Right renal pelvis (tissue), 4 donors: ENCODE measurements around the gene RERGL. TPM values are rescaled to one million over a fixed set of nuclear protein-coding genes. Genes with fewer than 3 reads are reported as not detected.
"Not testable (repeated sequence)": the region's sequence is repeated elsewhere in the genome, so short reads cannot be mapped to it uniquely, and the experiment has no call there.

Experiments
- DNase-seq, 4 donors: peaks; one replicate each; pipeline ENCODE4 v3.0.0-alpha.2; 2013; ENCODE audit warnings: low read depth in 4 of 4, low spot score in 3 of 4, missing footprints in 1 of 4
- polyA plus RNA-seq, 4 donors: library from polyadenylated mRNA; unstranded; fragments of 120-200 nt; gene quantifications; one replicate each; pipeline ENCODE4 v1.2.1, GENCODE V29; 2013; ENCODE audit not compliant: insufficient read length in 4 of 4

Gene RERGL
- polyA plus RNA-seq, 4 donors: 9.7 to 11.9 (median 10.4) TPM

DNA sequence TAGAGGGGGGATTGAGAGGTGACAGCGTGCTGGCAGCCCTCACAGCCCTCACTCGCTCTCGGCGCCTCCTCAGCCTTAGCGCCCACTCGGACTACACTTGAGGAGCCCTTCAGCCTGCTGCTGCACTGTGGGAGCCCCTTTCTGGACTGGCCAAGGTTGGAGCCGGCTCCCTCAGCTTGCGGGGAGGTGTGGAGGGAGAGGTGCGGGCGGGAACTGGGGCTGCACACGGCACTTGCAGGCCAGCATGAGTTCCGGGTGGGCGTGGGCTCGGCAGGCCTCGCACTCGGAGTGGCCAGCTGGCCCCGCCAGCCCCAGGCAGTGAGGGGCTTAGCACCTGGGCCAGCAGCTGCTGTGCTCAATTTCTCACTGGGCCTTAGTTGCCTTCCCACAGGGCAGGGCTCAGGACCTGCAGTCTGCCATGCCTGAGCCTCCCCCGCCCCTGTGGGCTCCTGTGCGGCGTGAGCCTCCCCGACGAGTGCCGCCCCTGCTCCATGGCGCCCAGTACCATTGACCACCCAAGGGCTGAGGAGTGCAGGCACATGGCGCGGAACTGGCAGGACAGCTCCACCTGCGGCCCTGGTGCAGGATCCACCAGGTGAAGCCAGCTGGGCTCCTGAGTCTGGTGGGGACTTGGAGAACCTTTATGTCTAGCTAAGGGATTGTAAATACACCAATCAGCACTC lies 49.8 kb downstream of the RERGL start:
- DNase-seq: not testable (repeated sequence)

Other genes with a start within 250 kb of the RERGL start
- 1 to 10 TPM; 3.6 to 5.5 (median 5.1) TPM for gene PIK3C2G, start 171.3 kb upstream of the RERGL start, polyA plus RNA-seq